CD14-positive monocyte (primary cell): ENCODE results near the gene DPF3. TPM values are rescaled to one million over a fixed set of nuclear protein-coding genes. Genes with fewer than 3 reads are reported as not detected.

Source experiments
- DNase-seq, 3 donors: peaks; one replicate each; pipeline ENCODE4 v3.0.0-alpha.2; 2011 to 2022
- H2AFZ ChIP-seq: 2 replicates; pipeline ENCODE4 v1.6.0; 2012; ENCODE audit warnings: mild to moderate bottlenecking, low read depth, low read length, inconsistent platforms; ENCODE audit not compliant: insufficient read depth, poor library complexity, severe bottlenecking
- H3K27ac ChIP-seq, 2 donors: 1 replicate in 1 of 2; 2 replicates in 1 of 2; pipeline ENCODE4 v1.5.1; 2012 to 2013; ENCODE audit warnings: low read length in 2 of 2, control low read depth in 1 of 2, inconsistent platforms in 1 of 2, low read depth in 1 of 2, mild to moderate bottlenecking in 1 of 2
- H3K27me3 ChIP-seq, 2 donors: one replicate each; pipeline versions ENCODE4 v1.6.0 to v1.6.1; 2011 to 2013; ENCODE audit warnings: low read length in 2 of 2; ENCODE audit not compliant: control insufficient read depth in 2 of 2, insufficient read depth in 2 of 2
- H3K36me3 ChIP-seq, 2 donors: replicated peaks in 1 of 2; 1 replicate in 1 of 2; 2 replicates in 1 of 2; pipeline versions ENCODE4 v1.5.1 to v1.6.1; 2012 to 2013; ENCODE audit warnings: low read length in 2 of 2, control low read depth in 1 of 2, inconsistent platforms in 1 of 2, mild to moderate bottlenecking in 1 of 2; ENCODE audit not compliant: insufficient read depth in 2 of 2, control insufficient read depth in 1 of 2
- H3K4me1 ChIP-seq, 2 donors: 1 replicate in 1 of 2; 2 replicates in 1 of 2; pipeline versions ENCODE4 v1.5.1 to v1.6.1; 2012 to 2013; ENCODE audit warnings: low read length in 2 of 2, control low read depth in 1 of 2, inconsistent platforms in 1 of 2, mild to moderate bottlenecking in 1 of 2, moderate library complexity in 1 of 2; ENCODE audit not compliant: insufficient read depth in 2 of 2, control insufficient read depth in 1 of 2
- H3K4me2 ChIP-seq: replicated peaks from 2 replicates; pipeline ENCODE3; 2012; ENCODE audit warnings: low read length, moderate library complexity, mild to moderate bottlenecking; ENCODE audit not compliant: poor library complexity, severe bottlenecking; ENCODE audit errors: extremely low read depth
- H3K4me3 ChIP-seq, 3 experiments: fragments of 200-600 bp in 1 of 3; sonication (generic) in 1 of 3; replicated peaks in 1 of 3; 1 replicate in 2 of 3; 2 replicates in 1 of 3; pipeline ENCODE4 v1.5.1; 2011 to 2013; ENCODE audit warnings: low read length in 3 of 3, mild to moderate bottlenecking in 3 of 3, control low read depth in 2 of 3, low read depth in 2 of 3, inconsistent platforms in 1 of 3, moderate library complexity in 1 of 3
- H3K79me2 ChIP-seq: 2 replicates; pipeline ENCODE4 v1.6.0; 2012; ENCODE audit warnings: mild to moderate bottlenecking, control low read depth, inconsistent platforms, low read length, moderate library complexity; ENCODE audit not compliant: insufficient read depth
- H3K9ac ChIP-seq: 2 replicates; pipeline ENCODE4 v1.6.0; 2017; ENCODE audit warnings: low read length, mild to moderate bottlenecking; ENCODE audit not compliant: insufficient read depth, poor library complexity, severe bottlenecking
- H3K9me3 ChIP-seq, 2 donors: replicated peaks in 1 of 2; 1 replicate in 1 of 2; 2 replicates in 1 of 2; pipeline versions ENCODE4 v1.5.1 to v1.6.1; 2012 to 2013; ENCODE audit warnings: low read length in 2 of 2, control low read depth in 1 of 2; ENCODE audit not compliant: control insufficient read depth in 1 of 2, insufficient read depth in 1 of 2
- H4K20me1 ChIP-seq: 2 replicates; pipeline ENCODE4 v1.6.0; 2012; ENCODE audit warnings: mild to moderate bottlenecking, low read length, control low read depth, moderate library complexity; ENCODE audit not compliant: insufficient read depth
- H3K27ac Mint-ChIP-seq, 7 donors: one replicate each; pipeline ENCODE4 v1.8.0; 2020; ENCODE audit warnings: mild to moderate bottlenecking in 7 of 7, mixed read lengths in 7 of 7, moderate library complexity in 6 of 7, inconsistent platforms in 2 of 7
- H3K27me3 Mint-ChIP-seq, 3 donors: one replicate each; pipeline ENCODE4 v1.8.0; 2021 to 2022; ENCODE audit warnings: low read depth in 3 of 3, mild to moderate bottlenecking in 3 of 3, mixed read lengths in 3 of 3, moderate library complexity in 3 of 3, inconsistent platforms in 1 of 3
- H3K36me3 Mint-ChIP-seq, 2 donors: one replicate each; pipeline ENCODE4 v1.8.0; 2020; ENCODE audit warnings: mixed read lengths in 2 of 2, inconsistent platforms in 1 of 2, mild to moderate bottlenecking in 1 of 2
- H3K4me1 Mint-ChIP-seq: one replicate; pipeline ENCODE4 v1.8.0; 2020; ENCODE audit warnings: mild to moderate bottlenecking, mixed read lengths
- H3K4me3 Mint-ChIP-seq, 2 donors: one replicate each; pipeline ENCODE4 v1.8.0; 2020; ENCODE audit warnings: mild to moderate bottlenecking in 2 of 2, mixed read lengths in 2 of 2, moderate library complexity in 1 of 2
- H3K9me3 Mint-ChIP-seq, 7 donors: one replicate each; pipeline ENCODE4 v1.8.0; 2020 to 2022; ENCODE audit warnings: mixed read lengths in 7 of 7, mild to moderate bottlenecking in 6 of 7, moderate library complexity in 6 of 7, inconsistent platforms in 2 of 7
- CTCF ChIP-seq: fragments of 200-600 bp; IDR thresholded peaks from one replicate; pipeline ENCODE4 v1.8.0; 2022; ENCODE audit warnings: antibody characterized with exemption, mild to moderate bottlenecking
- WGBS: methylation state at CpG from one replicate; pipeline ENCODE4 v1.1.5; 2013; ENCODE audit warnings: missing lambda C conversion rate; ENCODE audit not compliant: insufficient coverage; 5-methylcytosine and 5-hydroxymethylcytosine counted together
- intact Hi-C, 2 donors: fragments of 100-400 bp; cut with micrococcal nuclease; formaldehyde crosslinking; loops; one replicate each; pipeline versions ENCODE4 v1.15.0 to v1.15.1; 2023
- polyA plus RNA-seq, 3 donors: library from polyadenylated mRNA; depleted of rRNA in 1 of 3; unstranded in 2 of 3; stranded (reverse) in 1 of 3; fragments of 300-500 nt in 2 of 3; fragments of >200 nt in 1 of 3; fragmentation: Illumina TruSeq in 2 of 3; gene quantifications; 1 replicate in 2 of 3; 2 replicates in 1 of 3; pipeline ENCODE4 v1.2.3, GENCODE V29; 2012 to 2021

Gene DPF3
- polyA plus RNA-seq, 3 donors: 0.33 to 0.39 TPM; not detected in 1

- no peak overlapping the region for H3K4me3 Mint-ChIP-seq
- H3K27me3 Mint-ChIP-seq: peaks cover 5 to 12% (median 8%) of the 10 kb centered on the region in 3 donors
- no peak overlapping the region for H2AFZ ChIP-seq
- no peak overlapping the region for H3K9ac ChIP-seq
- intact Hi-C loops: no loop called here
- H3K27me3 ChIP-seq: no peaks in the 10 kb centered on the region
- no peaks in the 10 kb centered on the region for H3K36me3 Mint-ChIP-seq
- no peaks in the 10 kb centered on the region for H3K4me1 ChIP-seq
- H3K4me1 Mint-ChIP-seq: no peaks in the 10 kb centered on the region
- no peak overlapping the region for H3K27ac ChIP-seq
- no peak overlapping the region for H3K4me2 ChIP-seq
- no peaks in the 10 kb centered on the region for H4K20me1 ChIP-seq
- no peaks in the 10 kb centered on the region for H3K9me3 ChIP-seq
- no peak overlapping the region for H3K4me3 ChIP-seq
- no peak overlapping the region for H3K27ac Mint-ChIP-seq
- DNase-seq: no peak
- 78% methylated on average over 4 of the region's 5 CpGs for WGBS
- no peak for TF ChIP-seq CTCF
- no peaks in the 10 kb centered on the region for H3K36me3 ChIP-seq
- no peaks in the 10 kb centered on the region for H3K79me2 ChIP-seq
- H3K9me3 Mint-ChIP-seq: peaks cover 1 to 12% (median 3%) of the 10 kb centered on the region in 7 donors
Measured at GRCh38 chr14:72645706-72646105, 248.2 kb downstream of the DPF3 start.

GRCh38 chr14:72644758-72645489 lies 249.0 kb downstream of the DPF3 start:
- Histone ChIP-seq H3K27ac (no peak overlapping the region), H4K20me1 (no peaks in the 10 kb centered on the region), H3K27me3 (no peaks in the 10 kb centered on the region), H3K9ac (no peak overlapping the region), H3K36me3 (no peaks in the 10 kb centered on the region), H3K9me3 (no peaks in the 10 kb centered on the region), H3K79me2 (no peaks in the 10 kb centered on the region), H3K4me1 (no peaks in the 10 kb centered on the region), H3K4me3 (no peak overlapping the region), H3K4me2 (no peak overlapping the region), H2AFZ (no peak overlapping the region)
- Mint-ChIP-seq H3K9me3 (peaks cover 2 to 12% (median 5%) of the 10 kb centered on the region in 7 donors), H3K4me1 (no peaks in the 10 kb centered on the region), H3K36me3 (no peaks in the 10 kb centered on the region), H3K27ac (no peak overlapping the region), H3K27me3 (peaks cover 8 to 12% (median 8%) of the 10 kb centered on the region in 3 donors), H3K4me3 (no peak overlapping the region)
- 100% methylated on average over 1 of the region's 4 CpGs for WGBS
- TF ChIP-seq CTCF: no peak
- no peak for DNase-seq
- intact Hi-C loops: no loop called here
